ENCODE measurements around the gene RGS11. TPM values are rescaled to one million over a fixed set of nuclear protein-coding genes. Genes with fewer than 3 reads are reported as not detected.
A peak's percentile ranks its signal among the peaks of the same experiment; 100 is the strongest.

Gene RGS11
- total and polyA plus RNA-seq, 9 of the 15 experiments (the other 6 are each of a cell fraction or from before 2014, with no cell fraction given) = not detected

DNA sequence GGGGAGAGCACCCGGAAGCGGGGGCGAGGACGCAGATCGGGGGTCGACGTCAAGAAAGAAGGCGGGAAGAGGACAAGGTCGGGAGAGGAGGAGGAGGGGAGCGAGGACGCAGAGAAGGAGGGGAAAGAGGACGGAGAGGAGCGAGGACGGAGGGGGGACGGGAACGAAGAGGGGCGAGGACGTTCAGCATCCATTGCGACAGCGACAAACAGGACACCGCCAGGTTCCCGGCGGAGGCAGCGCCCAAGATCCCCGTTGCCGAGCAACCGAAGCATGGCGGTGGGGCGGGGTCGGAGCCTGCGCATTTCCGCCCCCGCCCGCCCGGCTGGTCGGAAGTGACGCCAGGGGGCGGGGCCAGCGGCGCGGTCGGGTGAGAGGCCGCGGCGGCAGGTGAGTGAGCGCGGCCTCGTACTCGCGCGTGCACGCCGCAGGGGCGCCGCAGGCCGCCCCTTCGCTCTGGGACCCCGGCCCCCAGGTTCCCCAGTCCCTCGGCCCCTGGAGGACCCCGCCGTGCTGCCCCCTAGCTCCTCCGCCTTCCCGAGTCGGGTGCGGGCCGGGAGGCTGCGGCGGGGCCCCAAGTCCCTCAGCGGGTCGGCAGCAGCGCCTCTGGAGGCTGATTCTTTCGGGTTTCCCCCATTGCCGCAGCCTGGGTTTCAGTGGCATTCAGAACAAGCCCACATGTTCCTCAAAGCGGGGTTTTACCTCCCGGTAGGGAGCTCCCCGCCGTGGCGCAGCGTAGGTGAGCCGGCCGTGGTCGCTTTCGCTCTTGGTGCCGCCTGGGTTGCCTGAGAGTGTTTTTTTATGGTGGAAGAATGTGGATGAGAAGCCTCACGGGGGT, 41.1 kb downstream of the RGS11 start, which contains the start of gene FAM234A (continued):
- TF ChIP-seq, protein P1, sequence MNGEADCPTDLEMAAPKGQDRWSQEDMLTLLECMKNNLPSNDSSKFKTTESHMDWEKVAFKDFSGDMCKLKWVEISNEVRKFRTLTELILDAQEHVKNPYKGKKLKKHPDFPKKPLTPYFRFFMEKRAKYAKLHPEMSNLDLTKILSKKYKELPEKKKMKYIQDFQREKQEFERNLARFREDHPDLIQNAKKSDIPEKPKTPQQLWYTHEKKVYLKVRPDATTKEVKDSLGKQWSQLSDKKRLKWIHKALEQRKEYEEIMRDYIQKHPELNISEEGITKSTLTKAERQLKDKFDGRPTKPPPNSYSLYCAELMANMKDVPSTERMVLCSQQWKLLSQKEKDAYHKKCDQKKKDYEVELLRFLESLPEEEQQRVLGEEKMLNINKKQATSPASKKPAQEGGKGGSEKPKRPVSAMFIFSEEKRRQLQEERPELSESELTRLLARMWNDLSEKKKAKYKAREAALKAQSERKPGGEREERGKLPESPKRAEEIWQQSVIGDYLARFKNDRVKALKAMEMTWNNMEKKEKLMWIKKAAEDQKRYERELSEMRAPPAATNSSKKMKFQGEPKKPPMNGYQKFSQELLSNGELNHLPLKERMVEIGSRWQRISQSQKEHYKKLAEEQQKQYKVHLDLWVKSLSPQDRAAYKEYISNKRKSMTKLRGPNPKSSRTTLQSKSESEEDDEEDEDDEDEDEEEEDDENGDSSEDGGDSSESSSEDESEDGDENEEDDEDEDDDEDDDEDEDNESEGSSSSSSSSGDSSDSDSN (IDR thresholded peaks at IDR 0.05; ENCODE audit: borderline replicate concordance in 1 of 2, low read depth in 2 of 2, low read length in 2 of 2) = peak; percentile 45 to 76; a peak in 1 of 4 replicates
- TF ChIP-seq SMARCA5 (IDR thresholded peaks at IDR 0.05) (peak; percentile 44; the same call in 1 of the 2 replicates), MTA1 (IDR thresholded peaks at IDR 0.05; ENCODE audit: borderline replicate concordance) (peak; percentile 60; the same call in 1 of the 2 replicates), EP400 (IDR thresholded peaks at IDR 0.05) (peak; percentile 93), KLF1 (tag; IDR thresholded peaks at IDR 0.05) (peak; percentile 57; the same call in 1 of the 2 replicates), ZNF263 (CRISPR knock-in tag; IDR thresholded peaks at IDR 0.05; ENCODE audit: borderline replicate concordance) (peak; percentile 66; the same call in 1 of the 2 replicates), MXI1 (IDR thresholded peaks at IDR 0.05; ENCODE audit: low read depth, low read length) (peak; percentile 71; the same call in 1 of the 2 replicates), RBM22 (IDR thresholded peaks at IDR 0.05; ENCODE audit: low read depth, low read length, poor library complexity, severe bottlenecking) (no peak), NFRKB (IDR thresholded peaks at IDR 0.05; ENCODE audit: low read depth) (peak; percentile 75), NRF1 (conservative IDR thresholded peaks at IDR 0.05 in 1 of 2, IDR thresholded peaks at IDR 0.05 in 1 of 2) (peak; percentile 86 to 87), ZEB2 (IDR thresholded peaks at IDR 0.05) (peak; percentile 53), FOXK1 (CRISPR knock-in tag; IDR thresholded peaks at IDR 0.05; ENCODE audit: borderline replicate concordance) (no peak)
- TF ChIP-seq, protein P2, sequence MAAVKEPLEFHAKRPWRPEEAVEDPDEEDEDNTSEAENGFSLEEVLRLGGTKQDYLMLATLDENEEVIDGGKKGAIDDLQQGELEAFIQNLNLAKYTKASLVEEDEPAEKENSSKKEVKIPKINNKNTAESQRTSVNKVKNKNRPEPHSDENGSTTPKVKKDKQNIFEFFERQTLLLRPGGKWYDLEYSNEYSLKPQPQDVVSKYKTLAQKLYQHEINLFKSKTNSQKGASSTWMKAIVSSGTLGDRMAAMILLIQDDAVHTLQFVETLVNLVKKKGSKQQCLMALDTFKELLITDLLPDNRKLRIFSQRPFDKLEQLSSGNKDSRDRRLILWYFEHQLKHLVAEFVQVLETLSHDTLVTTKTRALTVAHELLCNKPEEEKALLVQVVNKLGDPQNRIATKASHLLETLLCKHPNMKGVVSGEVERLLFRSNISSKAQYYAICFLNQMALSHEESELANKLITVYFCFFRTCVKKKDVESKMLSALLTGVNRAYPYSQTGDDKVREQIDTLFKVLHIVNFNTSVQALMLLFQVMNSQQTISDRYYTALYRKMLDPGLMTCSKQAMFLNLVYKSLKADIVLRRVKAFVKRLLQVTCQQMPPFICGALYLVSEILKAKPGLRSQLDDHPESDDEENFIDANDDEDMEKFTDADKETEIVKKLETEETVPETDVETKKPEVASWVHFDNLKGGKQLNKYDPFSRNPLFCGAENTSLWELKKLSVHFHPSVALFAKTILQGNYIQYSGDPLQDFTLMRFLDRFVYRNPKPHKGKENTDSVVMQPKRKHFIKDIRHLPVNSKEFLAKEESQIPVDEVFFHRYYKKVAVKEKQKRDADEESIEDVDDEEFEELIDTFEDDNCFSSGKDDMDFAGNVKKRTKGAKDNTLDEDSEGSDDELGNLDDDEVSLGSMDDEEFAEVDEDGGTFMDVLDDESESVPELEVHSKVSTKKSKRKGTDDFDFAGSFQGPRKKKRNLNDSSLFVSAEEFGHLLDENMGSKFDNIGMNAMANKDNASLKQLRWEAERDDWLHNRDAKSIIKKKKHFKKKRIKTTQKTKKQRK (IDR thresholded peaks at IDR 0.05; ENCODE audit: borderline replicate concordance, low read depth, low read length) = no peak
- TF ChIP-seq, protein P3, sequence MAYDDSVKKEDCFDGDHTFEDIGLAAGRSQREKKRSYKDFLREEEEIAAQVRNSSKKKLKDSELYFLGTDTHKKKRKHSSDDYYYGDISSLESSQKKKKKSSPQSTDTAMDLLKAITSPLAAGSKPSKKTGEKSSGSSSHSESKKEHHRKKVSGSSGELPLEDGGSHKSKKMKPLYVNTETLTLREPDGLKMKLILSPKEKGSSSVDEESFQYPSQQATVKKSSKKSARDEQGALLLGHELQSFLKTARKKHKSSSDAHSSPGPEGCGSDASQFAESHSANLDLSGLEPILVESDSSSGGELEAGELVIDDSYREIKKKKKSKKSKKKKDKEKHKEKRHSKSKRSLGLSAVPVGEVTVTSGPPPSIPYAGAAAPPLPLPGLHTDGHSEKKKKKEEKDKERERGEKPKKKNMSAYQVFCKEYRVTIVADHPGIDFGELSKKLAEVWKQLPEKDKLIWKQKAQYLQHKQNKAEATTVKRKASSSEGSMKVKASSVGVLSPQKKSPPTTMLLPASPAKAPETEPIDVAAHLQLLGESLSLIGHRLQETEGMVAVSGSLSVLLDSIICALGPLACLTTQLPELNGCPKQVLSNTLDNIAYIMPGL (CRISPR knock-in tag; IDR thresholded peaks at IDR 0.05) = peak; percentile 32; the same call in 1 of the 2 replicates
- TF ChIP-seq, protein P4, sequence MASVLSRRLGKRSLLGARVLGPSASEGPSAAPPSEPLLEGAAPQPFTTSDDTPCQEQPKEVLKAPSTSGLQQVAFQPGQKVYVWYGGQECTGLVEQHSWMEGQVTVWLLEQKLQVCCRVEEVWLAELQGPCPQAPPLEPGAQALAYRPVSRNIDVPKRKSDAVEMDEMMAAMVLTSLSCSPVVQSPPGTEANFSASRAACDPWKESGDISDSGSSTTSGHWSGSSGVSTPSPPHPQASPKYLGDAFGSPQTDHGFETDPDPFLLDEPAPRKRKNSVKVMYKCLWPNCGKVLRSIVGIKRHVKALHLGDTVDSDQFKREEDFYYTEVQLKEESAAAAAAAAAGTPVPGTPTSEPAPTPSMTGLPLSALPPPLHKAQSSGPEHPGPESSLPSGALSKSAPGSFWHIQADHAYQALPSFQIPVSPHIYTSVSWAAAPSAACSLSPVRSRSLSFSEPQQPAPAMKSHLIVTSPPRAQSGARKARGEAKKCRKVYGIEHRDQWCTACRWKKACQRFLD (CRISPR knock-in tag; IDR thresholded peaks at IDR 0.05) = 0 out of 2 replicates have a peak, but pooled peaks have one; percentile 45
- TF ChIP-seq, protein P5, sequence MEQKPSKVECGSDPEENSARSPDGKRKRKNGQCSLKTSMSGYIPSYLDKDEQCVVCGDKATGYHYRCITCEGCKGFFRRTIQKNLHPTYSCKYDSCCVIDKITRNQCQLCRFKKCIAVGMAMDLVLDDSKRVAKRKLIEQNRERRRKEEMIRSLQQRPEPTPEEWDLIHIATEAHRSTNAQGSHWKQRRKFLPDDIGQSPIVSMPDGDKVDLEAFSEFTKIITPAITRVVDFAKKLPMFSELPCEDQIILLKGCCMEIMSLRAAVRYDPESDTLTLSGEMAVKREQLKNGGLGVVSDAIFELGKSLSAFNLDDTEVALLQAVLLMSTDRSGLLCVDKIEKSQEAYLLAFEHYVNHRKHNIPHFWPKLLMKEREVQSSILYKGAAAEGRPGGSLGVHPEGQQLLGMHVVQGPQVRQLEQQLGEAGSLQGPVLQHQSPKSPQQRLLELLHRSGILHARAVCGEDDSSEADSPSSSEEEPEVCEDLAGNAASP (IDR thresholded peaks at IDR 0.05) = no peak
